ENCODE measurements around the gene TRAM2. TPM values are rescaled to one million over a fixed set of nuclear protein-coding genes. Genes with fewer than 3 reads are reported as not detected.

The TRAM2 gene
- total RNA-seq, 2 donors from 2014 or later: 16.9 to 20.5 TPM

GRCh38 chr6:52610745-52611355 lies 34.0 kb upstream of the TRAM2 start:
- no peak overlapping the region for H3K4me3 ChIP-seq (ENCODE audit: low read length)
- H3K4me3 Mint-ChIP-seq: no peak overlapping the region
- peaks cover 19% of the 10 kb centered on the region for H3K4me1 Mint-ChIP-seq
- H3K9ac ChIP-seq (ENCODE audit: extremely low read depth, low read length, poor library complexity, severe bottlenecking): no peak overlapping the region
- peaks cover 2% of the 10 kb centered on the region for H3K27me3 Mint-ChIP-seq (ENCODE audit: insufficient read depth)
- H3K36me3 ChIP-seq (ENCODE audit: control insufficient read depth, insufficient read depth, low read length): no peaks in the 10 kb centered on the region
- peaks cover 9% of the 10 kb centered on the region for H3K9me3 Mint-ChIP-seq
- 89 to 91% methylated on average over 3 to 5 of the region's 5 CpGs for WGBS, 2 experiments (ENCODE audit: insufficient coverage in 1 of 2, insufficient read length in 1 of 2)
- peaks cover 12% of the 10 kb centered on the region for H3K4me1 ChIP-seq (ENCODE audit: control insufficient read depth, insufficient read depth, low read length)
- H3K27ac ChIP-seq (ENCODE audit: low read depth, low read length): no peak overlapping the region
- H3K9me3 ChIP-seq (ENCODE audit: control insufficient read depth, low read length): no peaks in the 10 kb centered on the region
- no peak overlapping the region for H3K27ac Mint-ChIP-seq
- no peaks in the 10 kb centered on the region for H3K27me3 ChIP-seq (ENCODE audit: control insufficient read depth, insufficient read depth, low read length, poor library complexity, severe bottlenecking)
- H3K36me3 Mint-ChIP-seq (ENCODE audit: low read depth): no peaks in the 10 kb centered on the region
- TF ChIP-seq CTCF (conservative IDR thresholded peaks at IDR 0.05): no peak
- no peak for DNase-seq

- no peak for DNase-seq
- H3K9me3 ChIP-seq (ENCODE audit: control insufficient read depth, low read length): no peaks in the 10 kb centered on the region
- no peak overlapping the region for H3K9ac ChIP-seq (ENCODE audit: extremely low read depth, low read length, poor library complexity, severe bottlenecking)
- 80 to 83% methylated on average over 3 of the region's 3 CpGs for WGBS, 2 experiments (ENCODE audit: insufficient coverage in 1 of 2, insufficient read length in 1 of 2)
- H3K27ac Mint-ChIP-seq: no peak overlapping the region
- H3K27me3 Mint-ChIP-seq (ENCODE audit: insufficient read depth): peaks cover 2% of the 10 kb centered on the region
- peaks cover 9% of the 10 kb centered on the region for H3K9me3 Mint-ChIP-seq
- H3K36me3 ChIP-seq (ENCODE audit: control insufficient read depth, insufficient read depth, low read length): no peaks in the 10 kb centered on the region
- peaks cover 12% of the 10 kb centered on the region for H3K4me1 ChIP-seq (ENCODE audit: control insufficient read depth, insufficient read depth, low read length)
- peaks cover 19% of the 10 kb centered on the region for H3K4me1 Mint-ChIP-seq
- no peak overlapping the region for H3K4me3 Mint-ChIP-seq
- TF ChIP-seq CTCF (conservative IDR thresholded peaks at IDR 0.05): no peak
- H3K27me3 ChIP-seq (ENCODE audit: control insufficient read depth, insufficient read depth, low read length, poor library complexity, severe bottlenecking): no peaks in the 10 kb centered on the region
- H3K27ac ChIP-seq (ENCODE audit: low read depth, low read length): no peak overlapping the region
- H3K4me3 ChIP-seq (ENCODE audit: low read length): no peak overlapping the region
- H3K36me3 Mint-ChIP-seq (ENCODE audit: low read depth): no peaks in the 10 kb centered on the region
Observed at GRCh38 chr6:52610011-52610410, 33.2 kb upstream of the TRAM2 start.

- Histone ChIP-seq H3K4me3 (ENCODE audit: low read length) (no peak overlapping the region), H3K36me3 (ENCODE audit: control insufficient read depth, insufficient read depth, low read length) (no peaks in the 10 kb centered on the region), H3K9ac (ENCODE audit: extremely low read depth, low read length, poor library complexity, severe bottlenecking) (no peak overlapping the region), H3K9me3 (ENCODE audit: control insufficient read depth, low read length) (no peaks in the 10 kb centered on the region), H3K27ac (ENCODE audit: low read depth, low read length) (no peak overlapping the region), H3K27me3 (ENCODE audit: control insufficient read depth, insufficient read depth, low read length, poor library complexity, severe bottlenecking) (no peaks in the 10 kb centered on the region), H3K4me1 (ENCODE audit: control insufficient read depth, insufficient read depth, low read length) (peaks cover 9% of the 10 kb centered on the region)
- no peak overlapping the region for H3K27ac Mint-ChIP-seq
- H3K4me1 Mint-ChIP-seq: peaks cover 14% of the 10 kb centered on the region
- H3K4me3 Mint-ChIP-seq: no peak overlapping the region
- WGBS, 2 experiments (ENCODE audit: insufficient coverage in 1 of 2, insufficient read length in 1 of 2): 96 to 100% methylated on average over 2 to 4 of the region's 5 CpGs
- H3K36me3 Mint-ChIP-seq (ENCODE audit: low read depth): no peaks in the 10 kb centered on the region
- TF ChIP-seq CTCF (conservative IDR thresholded peaks at IDR 0.05): no peak
- H3K27me3 Mint-ChIP-seq (ENCODE audit: insufficient read depth): peaks cover 2% of the 10 kb centered on the region
- DNase-seq: no peak
- peaks cover 9% of the 10 kb centered on the region for H3K9me3 Mint-ChIP-seq
Observed at GRCh38 chr6:52605610-52606185, 28.8 kb upstream of the TRAM2 start.
